ENCODE data around the gene DNAL4. TPM values are rescaled to one million over a fixed set of nuclear protein-coding genes. Genes with fewer than 3 reads are reported as not detected.

The DNAL4 gene
- polyA plus RNA-seq, 1 donor (not counting 4 experiments of a cell fraction or from before 2014, with no cell fraction given): 11.4 TPM

- Histone ChIP-seq H4K20me1 (ENCODE audit: control insufficient read depth, extremely low read depth, insufficient read depth, low read length) (no peaks in the 10 kb centered on the region), H3K9me3 (ENCODE audit: control insufficient read depth, low read depth, low read length) (no peaks in the 10 kb centered on the region), H3K27me3 (ENCODE audit: control insufficient read depth, extremely low read depth, insufficient read depth, low read length) (peaks cover 12% of the 10 kb centered on the region), H3K9ac (ENCODE audit: control insufficient read depth, extremely low read depth, insufficient read depth, low read length) (no peak overlapping the region), H3K36me3 (ENCODE audit: control insufficient read depth in 2 of 2, extremely low read depth in 1 of 2, insufficient read depth in 2 of 2, low read length in 2 of 2) (no peaks in the 10 kb centered on the region), H3K4me1 (ENCODE audit: control insufficient read depth, extremely low read depth, insufficient read depth, low read length) (no peaks in the 10 kb centered on the region), H2AFZ (ENCODE audit: control insufficient read depth, low read length) (no peak overlapping the region), H3K27ac (ENCODE audit: control insufficient read depth, insufficient read depth, low read length) (no peak overlapping the region), H3K79me2 (ENCODE audit: control insufficient read depth, insufficient read depth, low read length) (no peaks in the 10 kb centered on the region), H3K9me1 (ENCODE audit: control insufficient read depth, extremely low read depth, insufficient read depth, low read length) (no peaks in the 10 kb centered on the region), H3K4me2 (ENCODE audit: control insufficient read depth, extremely low read depth, insufficient read depth, low read depth, low read length) (no peak overlapping the region), H3K4me3 (ENCODE audit: control insufficient read depth in 2 of 3, extremely low read depth in 1 of 3, insufficient read depth in 2 of 3, low read depth in 1 of 3, low read length in 3 of 3) (no peak overlapping the region)
- DNase-seq (ENCODE audit: low read depth, low spot score): no peak
- FAIRE-seq: no peak
- TF ChIP-seq CTCF (optimal IDR thresholded peaks at IDR 0.05 in 1 of 3, IDR thresholded peaks at IDR 0.05 in 1 of 3, conservative IDR thresholded peaks at IDR 0.05 in 1 of 3; ENCODE audit: extremely low read depth in 1 of 3, insufficient read depth in 2 of 3, low read length in 3 of 3): no peak
- TF ChIP-seq EZH2 (IDR thresholded peaks at IDR 0.05; ENCODE audit: low read length): no peak
- dilution Hi-C loops (cut with MboI; ENCODE audit: extremely low pct_ligation_motif_present, low sequenced_read_pairs): no loop called here
Measured at GRCh38 chr22:38834215-38834953, 40.4 kb upstream of the DNAL4 start.

GRCh38 chr22:38833061-38833460, 39.1 kb upstream of the DNAL4 start:
- Histone ChIP-seq H3K9ac (ENCODE audit: control insufficient read depth, extremely low read depth, insufficient read depth, low read length) (no peak overlapping the region), H3K4me3 (ENCODE audit: control insufficient read depth in 2 of 3, extremely low read depth in 1 of 3, insufficient read depth in 2 of 3, low read depth in 1 of 3, low read length in 3 of 3) (no peak overlapping the region), H3K9me1 (ENCODE audit: control insufficient read depth, extremely low read depth, insufficient read depth, low read length) (no peaks in the 10 kb centered on the region), H3K79me2 (ENCODE audit: control insufficient read depth, insufficient read depth, low read length) (no peaks in the 10 kb centered on the region), H3K36me3 (ENCODE audit: control insufficient read depth in 2 of 2, extremely low read depth in 1 of 2, insufficient read depth in 2 of 2, low read length in 2 of 2) (no peaks in the 10 kb centered on the region), H3K9me3 (ENCODE audit: control insufficient read depth, low read depth, low read length) (no peaks in the 10 kb centered on the region), H3K4me2 (ENCODE audit: control insufficient read depth, extremely low read depth, insufficient read depth, low read depth, low read length) (no peak overlapping the region), H3K4me1 (ENCODE audit: control insufficient read depth, extremely low read depth, insufficient read depth, low read length) (no peaks in the 10 kb centered on the region), H3K27me3 (ENCODE audit: control insufficient read depth, extremely low read depth, insufficient read depth, low read length) (peaks cover 7% of the 10 kb centered on the region), H4K20me1 (ENCODE audit: control insufficient read depth, extremely low read depth, insufficient read depth, low read length) (no peaks in the 10 kb centered on the region), H2AFZ (ENCODE audit: control insufficient read depth, low read length) (no peak overlapping the region), H3K27ac (ENCODE audit: control insufficient read depth, insufficient read depth, low read length) (no peak overlapping the region)
- TF ChIP-seq CTCF (optimal IDR thresholded peaks at IDR 0.05 in 1 of 3, IDR thresholded peaks at IDR 0.05 in 1 of 3, conservative IDR thresholded peaks at IDR 0.05 in 1 of 3; ENCODE audit: extremely low read depth in 1 of 3, insufficient read depth in 2 of 3, low read length in 3 of 3) (no peak), EZH2 (IDR thresholded peaks at IDR 0.05; ENCODE audit: low read length) (no peak)
- FAIRE-seq (no peak), DNase-seq (ENCODE audit: low read depth, low spot score) (no peak)
- dilution Hi-C loops (cut with MboI; ENCODE audit: extremely low pct_ligation_motif_present, low sequenced_read_pairs): no loop called here

Data from keratinocyte (primary cell).